ENCODE data around the gene CTNNA2.

GRCh38 chr2:80501874-80502624 lies 989.2 kb downstream of the CTNNA2 start:
- TF ChIP-seq, protein P1, sequence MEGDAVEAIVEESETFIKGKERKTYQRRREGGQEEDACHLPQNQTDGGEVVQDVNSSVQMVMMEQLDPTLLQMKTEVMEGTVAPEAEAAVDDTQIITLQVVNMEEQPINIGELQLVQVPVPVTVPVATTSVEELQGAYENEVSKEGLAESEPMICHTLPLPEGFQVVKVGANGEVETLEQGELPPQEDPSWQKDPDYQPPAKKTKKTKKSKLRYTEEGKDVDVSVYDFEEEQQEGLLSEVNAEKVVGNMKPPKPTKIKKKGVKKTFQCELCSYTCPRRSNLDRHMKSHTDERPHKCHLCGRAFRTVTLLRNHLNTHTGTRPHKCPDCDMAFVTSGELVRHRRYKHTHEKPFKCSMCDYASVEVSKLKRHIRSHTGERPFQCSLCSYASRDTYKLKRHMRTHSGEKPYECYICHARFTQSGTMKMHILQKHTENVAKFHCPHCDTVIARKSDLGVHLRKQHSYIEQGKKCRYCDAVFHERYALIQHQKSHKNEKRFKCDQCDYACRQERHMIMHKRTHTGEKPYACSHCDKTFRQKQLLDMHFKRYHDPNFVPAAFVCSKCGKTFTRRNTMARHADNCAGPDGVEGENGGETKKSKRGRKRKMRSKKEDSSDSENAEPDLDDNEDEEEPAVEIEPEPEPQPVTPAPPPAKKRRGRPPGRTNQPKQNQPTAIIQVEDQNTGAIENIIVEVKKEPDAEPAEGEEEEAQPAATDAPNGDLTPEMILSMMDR (IDR thresholded peaks at IDR 0.05) = no peak
- TF ChIP-seq POLR2A (IDR thresholded peaks at IDR 0.05) = no peak

All from right lobe of liver (tissue), 4 donors.